Endothelial cell of umbilical vein (primary cell): ENCODE measurements around the gene ITIH4. TPM values are rescaled to one million over a fixed set of nuclear protein-coding genes. Genes with fewer than 3 reads are reported as not detected.

Experiments
- BruUV-seq: library from RNA; stranded (reverse); fragments of 400-500 nt; replicated peaks from 2 replicates; lab custom pipeline; 2021; lab: Mats Ljungman, UMichigan
- CTCF ChIA-PET: fragments of 300-600, 350-600 bp; sonication (Branson Sonifier 250); formaldehyde crosslinking; loops from one replicate; lab custom pipeline; 2021; ENCODE audit warnings: antibody characterized with exemption, inconsistent platforms; lab: Charles Lee
- POLR2A ChIA-PET: fragments of 300-600, 350-600 bp; sonication (Branson Sonifier 250); formaldehyde crosslinking; loops from one replicate; lab custom pipeline; 2021; ENCODE audit warnings: antibody characterized with exemption, inconsistent platforms; lab: Charles Lee
- DNase-seq: peaks from one replicate; pipeline ENCODE4 v3.0.0-alpha.2; 2011; ENCODE audit warnings: low read depth, low spot score
- FAIRE-seq: peaks from 2 replicates; lab custom pipeline; 2011; peaks lifted over from hg19 to GRCh38; lab: Jason Lieb, UNC
- H2AFZ ChIP-seq: 2 replicates; pipeline ENCODE4 v1.6.0; 2012; ENCODE audit warnings: low read depth, low read length, control low read depth, inconsistent platforms
- H3K27ac ChIP-seq: 2 replicates; pipeline ENCODE4 v1.5.1; 2011; ENCODE audit warnings: low read depth, mild to moderate bottlenecking, control low read depth, low read length, moderate library complexity; ENCODE audit not compliant: insufficient read depth
- H3K27me3 ChIP-seq, 2 experiments: 2 replicates each; pipeline versions ENCODE4 v1.6.0 to v1.6.1; 2011; ENCODE audit warnings: low read length in 2 of 2, mixed read lengths in 1 of 2; ENCODE audit not compliant: control insufficient read depth in 2 of 2, insufficient read depth in 2 of 2
- H3K36me3 ChIP-seq, 2 experiments: 2 replicates in 1 of 2; 3 replicates in 1 of 2; pipeline ENCODE4 v1.5.1; 2011; ENCODE audit warnings: low read length in 2 of 2, mild to moderate bottlenecking in 1 of 2, moderate library complexity in 1 of 2; ENCODE audit not compliant: control insufficient read depth in 2 of 2, insufficient read depth in 2 of 2; ENCODE audit errors: extremely low read depth in 1 of 2
- H3K4me1 ChIP-seq: 3 replicates; pipeline ENCODE4 v1.5.1; 2011; ENCODE audit warnings: mild to moderate bottlenecking, low read length; ENCODE audit not compliant: control insufficient read depth, insufficient read depth; ENCODE audit errors: extremely low read depth
- H3K4me2 ChIP-seq: 2 replicates; pipeline ENCODE4 v1.6.1; 2011; ENCODE audit warnings: low read length, control low read depth, mixed read lengths; ENCODE audit not compliant: insufficient read depth
- H3K4me3 ChIP-seq, 3 experiments: fragments of 200-600 bp in 1 of 3; sonication (generic), shearing (Covaris generic) in 1 of 3; replicated peaks in 1 of 3; 2 replicates each; pipeline ENCODE4 v1.5.1; 2011 to 2016; ENCODE audit warnings: control low read depth in 3 of 3, low read length in 3 of 3, mild to moderate bottlenecking in 2 of 3, inconsistent platforms in 1 of 3, low read depth in 1 of 3, moderate library complexity in 1 of 3; ENCODE audit not compliant: insufficient read depth in 1 of 3
- H3K79me2 ChIP-seq: 2 replicates; pipeline ENCODE4 v1.6.0; 2012; ENCODE audit warnings: low read length, inconsistent platforms; ENCODE audit not compliant: control insufficient read depth, insufficient read depth
- H3K9ac ChIP-seq: replicated peaks from 2 replicates; pipeline ENCODE3; 2011; ENCODE audit warnings: low read length, control low read depth; ENCODE audit not compliant: insufficient read depth; ENCODE audit errors: extremely low read depth
- H3K9me1 ChIP-seq: replicated peaks from 3 replicates; pipeline ENCODE4 v1.6.0; 2011; ENCODE audit warnings: mild to moderate bottlenecking, low read length; ENCODE audit not compliant: control insufficient read depth, insufficient read depth; ENCODE audit errors: extremely low read depth
- H3K9me3 ChIP-seq: replicated peaks from 2 replicates; pipeline ENCODE4 v1.5.1; 2012; ENCODE audit warnings: low read length, inconsistent platforms; ENCODE audit not compliant: control insufficient read depth, insufficient read depth
- H4K20me1 ChIP-seq: replicated peaks from 2 replicates; pipeline ENCODE3; 2011; ENCODE audit warnings: mild to moderate bottlenecking, low read length; ENCODE audit not compliant: control insufficient read depth, insufficient read depth; ENCODE audit errors: extremely low read depth
- CTCF ChIP-seq, 2 donors: IDR thresholded peaks; 1 replicate in 1 of 2; 2 replicates in 1 of 2; pipeline ENCODE4 v1.5.1; 2011; ENCODE audit warnings: low read length in 2 of 2, mild to moderate bottlenecking in 2 of 2, moderate library complexity in 2 of 2, control low read depth in 1 of 2, inconsistent platforms in 1 of 2, low read depth in 1 of 2; ENCODE audit not compliant: insufficient read depth in 1 of 2; ENCODE audit errors: extremely low read depth in 1 of 2
- EZH2 ChIP-seq: IDR thresholded peaks from 2 replicates; pipeline ENCODE4 v1.6.1; 2012; ENCODE audit warnings: borderline replicate concordance, low read depth, mild to moderate bottlenecking, moderate library complexity, low read length, inconsistent platforms; ENCODE audit not compliant: severe bottlenecking
- FOS ChIP-seq: IDR thresholded peaks from 2 replicates; pipeline ENCODE4 v1.6.1; 2011; ENCODE audit warnings: mild to moderate bottlenecking, low read length, moderate library complexity, borderline replicate concordance; ENCODE audit not compliant: insufficient read depth
- GATA2 ChIP-seq: IDR thresholded peaks from 2 replicates; pipeline ENCODE4 v1.7.0; 2011; ENCODE audit warnings: low read depth, mild to moderate bottlenecking, moderate library complexity, mixed read lengths, low read length; ENCODE audit not compliant: insufficient read length, insufficient read depth
- JUN ChIP-seq: IDR thresholded peaks from 2 replicates; pipeline ENCODE4 v1.6.1; 2011; ENCODE audit warnings: borderline replicate concordance, low read depth; ENCODE audit not compliant: insufficient read length, insufficient read depth
- MAX ChIP-seq: IDR thresholded peaks from 2 replicates; pipeline ENCODE4 v1.6.1; 2011; ENCODE audit not compliant: insufficient read depth, insufficient read length
- MYC ChIP-seq: IDR thresholded peaks from one replicate; pipeline ENCODE4 v1.6.1; 2011; ENCODE audit warnings: mild to moderate bottlenecking, low read depth, low read length
- POLR2A ChIP-seq: IDR thresholded peaks from 2 replicates; pipeline ENCODE4 v1.6.1; 2012; ENCODE audit warnings: low read depth, mild to moderate bottlenecking, control low read depth, low read length
- POLR2AphosphoS5 ChIP-seq: IDR thresholded peaks from 2 replicates; pipeline ENCODE4 v1.6.1; 2012; ENCODE audit warnings: low read depth, mild to moderate bottlenecking, control low read depth, low read length, moderate library complexity; ENCODE audit not compliant: insufficient read depth
- dilution Hi-C: fragments of 300-500 bp; cut with MboI; formaldehyde crosslinking; loops from one replicate; pipeline ENCODE4 v1.15.0; 2019; ENCODE audit warnings: low sequenced_read_pairs; ENCODE audit not compliant: extremely low pct_ligation_motif_present
- intact Hi-C: fragments of 100-400 bp; cut with micrococcal nuclease; formaldehyde crosslinking; loops from one replicate; pipeline ENCODE4 v1.10.0; 2022
- polyA plus RNA-seq, 4 experiments: library from polyadenylated mRNA; depleted of rRNA in 3 of 4; stranded (reverse) in 3 of 4; unstranded in 1 of 4; fragments of >200 nt; gene quantifications; 2 replicates each; pipeline versions ENCODE4 v1.2.1 to v1.2.3, GENCODE V29; 2011 to 2012; ENCODE audit warnings: missing spikeins in 1 of 4
- total RNA-seq: library from RNA; stranded (reverse); gene quantifications from 2 replicates; pipeline ENCODE4 v1.2.3, GENCODE V29; 2021

ITIH4 gene
- total and polyA plus RNA-seq, 2 donors (not counting 3 experiments of a cell fraction or from before 2014, with no cell fraction given) = 0.17 to 2.4 TPM

- intact Hi-C loops = no loop called here
- CTCF ChIA-PET = interaction anchor here (2.1 to 3.9 kb wide), 2 partner anchors 11 kb away, joined by 7 to 13 read pairs; no protein-coding TSS in a partner anchor
- no peaks in the 10 kb centered on the region for H3K9me3 ChIP-seq
Measured at GRCh38 chr3:52809662-52810377, 20.7 kb downstream of the ITIH4 start.

GRCh38 chr3:52809149-52809548 lies 21.3 kb downstream of the ITIH4 start:
- Histone ChIP-seq H4K20me1 (no peaks in the 10 kb centered on the region), H2AFZ (no peak overlapping the region), H3K4me1 (no peaks in the 10 kb centered on the region), H3K9me1 (no peaks in the 10 kb centered on the region), H3K9me3 (no peaks in the 10 kb centered on the region), H3K36me3 (no peaks in the 10 kb centered on the region), H3K27ac (no peak overlapping the region), H3K4me3 (no peak overlapping the region), H3K4me2 (no peak overlapping the region), H3K79me2 (no peaks in the 10 kb centered on the region), H3K27me3 (no peaks in the 10 kb centered on the region), H3K9ac (no peak overlapping the region)
- DNase-seq (no peak), FAIRE-seq (no peak)
- CTCF ChIA-PET = interaction anchor here (2.1 to 3.9 kb wide), 2 partner anchors 10 to 12 kb away, joined by 7 to 13 read pairs; no protein-coding TSS in a partner anchor
- dilution Hi-C loops = no loop called here
- POLR2A ChIA-PET = no interaction called here
- intact Hi-C loops = no loop called here
- no peak for TF ChIP-seq POLR2AphosphoS5
- TF ChIP-seq CTCF (IDR thresholded peaks at IDR 0.05; ENCODE audit: extremely low read depth in 1 of 2, insufficient read depth in 1 of 2, low read depth in 1 of 2, low read length in 2 of 2) = no peak
- TF ChIP-seq GATA2 = no peak
- no peak for TF ChIP-seq JUN
- TF ChIP-seq EZH2 = no peak
- TF ChIP-seq MAX = no peak
- TF ChIP-seq FOS = no peak
- no peak for TF ChIP-seq POLR2A
- no peak for TF ChIP-seq MYC
- BruUV-seq = no TSS peak

More at GRCh38 chr3:52809662-52810377, 20.7 kb downstream of the ITIH4 start:
- FAIRE-seq (no peak), DNase-seq (no peak)
- Histone ChIP-seq H3K79me2 (no peaks in the 10 kb centered on the region), H3K4me1 (no peaks in the 10 kb centered on the region), H3K27me3 (no peaks in the 10 kb centered on the region), H3K4me2 (no peak overlapping the region), H3K36me3 (no peaks in the 10 kb centered on the region), H3K9ac (no peak overlapping the region), H2AFZ (no peak overlapping the region), H3K27ac (no peak overlapping the region), H3K4me3 (no peak overlapping the region), H4K20me1 (no peaks in the 10 kb centered on the region), H3K9me1 (no peaks in the 10 kb centered on the region)
- no TSS peak for BruUV-seq
- dilution Hi-C loops = no loop called here
- POLR2A ChIA-PET = no interaction called here
- TF ChIP-seq MYC (no peak), FOS (no peak)
